ENCODE data around the gene ZNF367. TPM values are rescaled to one million over a fixed set of nuclear protein-coding genes. Genes with fewer than 3 reads are reported as not detected.

The ZNF367 gene
- total RNA-seq, 4 donors from 2014 or later: 2.5 to 4.3 (median 3.1) TPM

DNA sequence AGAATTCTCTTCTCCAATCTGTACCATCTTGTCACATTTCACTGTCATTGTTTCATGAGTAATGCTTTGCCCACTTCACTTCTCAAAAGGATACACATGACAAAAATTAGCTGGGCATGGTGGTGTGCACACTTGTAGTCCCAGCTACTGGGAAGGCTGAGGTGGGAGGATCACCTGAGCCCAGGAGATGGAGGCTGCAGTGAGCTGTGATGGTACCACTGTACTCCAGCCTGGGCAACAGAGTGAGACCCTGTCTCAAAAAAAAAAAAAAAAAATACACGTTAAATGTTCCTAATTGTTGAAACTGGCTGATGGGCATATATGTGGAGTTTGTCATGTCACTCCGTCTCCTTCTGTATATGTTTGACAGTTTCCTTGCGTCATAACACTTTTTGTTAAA lies 79.9 kb downstream of the ZNF367 start:
- peaks cover 0 to 3% (median 1%) of the 10 kb centered on the region in 4 donors for H3K4me1 ChIP-seq
- no peak overlapping the region for H3K4me3 ChIP-seq
- WGBS, 2 donors: 94 to 96% methylated on average over 3 of the region's 3 CpGs
- H3K27ac ChIP-seq: peak overlapping the region in 1 of 4 donors; percentile 83
- H3K27me3 ChIP-seq: no peaks in the 10 kb centered on the region
- DNase-seq (ENCODE audit: low spot score in 2 of 2): no peak
- H3K9me3 ChIP-seq: no peaks in the 10 kb centered on the region
- H3K36me3 ChIP-seq: peaks cover 0 to 36% (median 0%) of the 10 kb centered on the region in 3 donors
- TF ChIP-seq, protein P1, sequence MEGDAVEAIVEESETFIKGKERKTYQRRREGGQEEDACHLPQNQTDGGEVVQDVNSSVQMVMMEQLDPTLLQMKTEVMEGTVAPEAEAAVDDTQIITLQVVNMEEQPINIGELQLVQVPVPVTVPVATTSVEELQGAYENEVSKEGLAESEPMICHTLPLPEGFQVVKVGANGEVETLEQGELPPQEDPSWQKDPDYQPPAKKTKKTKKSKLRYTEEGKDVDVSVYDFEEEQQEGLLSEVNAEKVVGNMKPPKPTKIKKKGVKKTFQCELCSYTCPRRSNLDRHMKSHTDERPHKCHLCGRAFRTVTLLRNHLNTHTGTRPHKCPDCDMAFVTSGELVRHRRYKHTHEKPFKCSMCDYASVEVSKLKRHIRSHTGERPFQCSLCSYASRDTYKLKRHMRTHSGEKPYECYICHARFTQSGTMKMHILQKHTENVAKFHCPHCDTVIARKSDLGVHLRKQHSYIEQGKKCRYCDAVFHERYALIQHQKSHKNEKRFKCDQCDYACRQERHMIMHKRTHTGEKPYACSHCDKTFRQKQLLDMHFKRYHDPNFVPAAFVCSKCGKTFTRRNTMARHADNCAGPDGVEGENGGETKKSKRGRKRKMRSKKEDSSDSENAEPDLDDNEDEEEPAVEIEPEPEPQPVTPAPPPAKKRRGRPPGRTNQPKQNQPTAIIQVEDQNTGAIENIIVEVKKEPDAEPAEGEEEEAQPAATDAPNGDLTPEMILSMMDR (IDR thresholded peaks at IDR 0.05): no peak
- TF ChIP-seq POLR2A (IDR thresholded peaks at IDR 0.05): no peak
- no peak for TF ChIP-seq EP300 (IDR thresholded peaks at IDR 0.05)

Other genes with a start within 250 kb of the ZNF367 start
- gene HSD17B3, start 116.2 kb downstream of the ZNF367 start, total RNA-seq: 1 to 10 TPM in 2 of 4 donors, under 1 TPM in 2; 0.66 to 6.7 (median 1.1) TPM
- 10 to 100 TPM; 25.1 to 66.6 (median 32.0) TPM for gene SLC35D2, start 34.7 kb downstream of the ZNF367 start, total RNA-seq
- gene HABP4, start 31.8 kb upstream of the ZNF367 start, total RNA-seq: 10 to 100 TPM; 42.8 to 50.0 (median 46.3) TPM
- 10 to 100 TPM; 25.9 to 34.1 (median 27.6) TPM for gene CDC14B, start 201.5 kb upstream of the ZNF367 start, total RNA-seq
- 10 to 100 TPM; 14.9 to 52.7 (median 20.6) TPM for gene PRXL2C, start 236.9 kb upstream of the ZNF367 start, total RNA-seq